Activated effector memory CD4-positive, alpha-beta T cell treated with anti-CD3 and anti-CD28 coated beads, Interleukin-2, amount 50 U/mL, for 16 hours (primary cell): ENCODE data around the gene PARP2.
"Not testable (repeated sequence)": the region's sequence is repeated elsewhere in the genome, so short reads cannot be mapped to it uniquely, and the experiment has no call there.

Experiments
- DNase-seq: peaks from one replicate; pipeline ENCODE4 v3.0.0-alpha.2; 2020

The PARP2 gene

GRCh38 chr14:20350282-20350681, 6.8 kb downstream of the PARP2 start:
- DNase-seq, result no peak

- DNase-seq, result no peak
These were observed 7.4 kb downstream of the PARP2 start for GRCh38 chr14:20350860-20351259.

GRCh38 chr14:20356422-20356821, 13.0 kb downstream of the PARP2 start:
- DNase-seq, result no peak

- not testable (repeated sequence) for DNase-seq
These were observed 15.0 kb downstream of the PARP2 start for GRCh38 chr14:20358474-20358873.

GRCh38 chr14:20365928-20366327, 22.5 kb downstream of the PARP2 start:
- no peak for DNase-seq

- no peak for DNase-seq
These were observed 29.4 kb downstream of the PARP2 start for GRCh38 chr14:20372796-20373195.

GRCh38 chr14:20375471-20375870, 32.0 kb downstream of the PARP2 start:
- DNase-seq, result no peak

GRCh38 chr14:20376071-20376588, 32.7 kb downstream of the PARP2 start:
- DNase-seq, result no peak

GRCh38 chr14:20377171-20377570, 33.7 kb downstream of the PARP2 start:
- no peak for DNase-seq

GRCh38 chr14:20379743-20380142, 36.3 kb downstream of the PARP2 start:
- DNase-seq, result no peak

GRCh38 chr14:20380681-20381080, 37.2 kb downstream of the PARP2 start:
- no peak for DNase-seq

GRCh38 chr14:20381341-20381740, 37.9 kb downstream of the PARP2 start:
- peak; percentile 10 for DNase-seq

GRCh38 chr14:20382526-20382925, 39.1 kb downstream of the PARP2 start:
- DNase-seq, result no peak

- peak; percentile 44 for DNase-seq
These were observed 39.6 kb downstream of the PARP2 start for GRCh38 chr14:20383032-20383431.

- no peak for DNase-seq
These were observed 40.2 kb downstream of the PARP2 start for GRCh38 chr14:20383636-20384035.

- DNase-seq, result no peak
These were observed 40.9 kb downstream of the PARP2 start for GRCh38 chr14:20384321-20384720.

GRCh38 chr14:20384886-20385285, 41.5 kb downstream of the PARP2 start:
- peak; percentile 50 for DNase-seq

- DNase-seq, result peak; percentile 52
These were observed 42.9 kb downstream of the PARP2 start for GRCh38 chr14:20386276-20386855.

GRCh38 chr14:20387576-20387975, 44.1 kb downstream of the PARP2 start:
- DNase-seq, result no peak

- no peak for DNase-seq
These were observed 44.7 kb downstream of the PARP2 start for GRCh38 chr14:20388159-20388558.

GRCh38 chr14:20391505-20391904, 48.1 kb downstream of the PARP2 start:
- peak; percentile 54 for DNase-seq

- no peak for DNase-seq
These were observed 54.1 kb downstream of the PARP2 start for GRCh38 chr14:20397511-20397910.

- DNase-seq, result no peak
These were observed 57.1 kb downstream of the PARP2 start for GRCh38 chr14:20400589-20400964.

- peak; percentile 63 for DNase-seq
These were observed 57.6 kb downstream of the PARP2 start for GRCh38 chr14:20400965-20401593.

- DNase-seq, result peak; percentile 53
These were observed 60.1 kb downstream of the PARP2 start for GRCh38 chr14:20403521-20403920.
